Measurements from ENCODE around the gene TPRA1. TPM values are rescaled to one million over a fixed set of nuclear protein-coding genes. Genes with fewer than 3 reads are reported as not detected.

Gene TPRA1
- total RNA-seq, 2 experiments from 2014 or later: 7.5 to 7.8 TPM

GRCh38 chr3:127572186-127572585, 18.3 kb downstream of the TPRA1 start:
- Mint-ChIP-seq H3K36me3 (ENCODE audit: low read depth) (peaks cover 21% of the 10 kb centered on the region), H3K9me3 (no peaks in the 10 kb centered on the region), H3K27ac (no peak overlapping the region), H3K4me3 (no peak overlapping the region), H3K27me3 (no peaks in the 10 kb centered on the region), H3K4me1 (ENCODE audit: low read depth) (peaks cover 11% of the 10 kb centered on the region)
- CTCF ChIA-PET: no interaction called here
- intact Hi-C loops (cut with DNase I, micrococcal nuclease): no loop called here
- H3K4me1 ChIP-seq (ENCODE audit: insufficient read depth, low read length): peaks cover 12% of the 10 kb centered on the region
- TF ChIP-seq, protein P1, sequence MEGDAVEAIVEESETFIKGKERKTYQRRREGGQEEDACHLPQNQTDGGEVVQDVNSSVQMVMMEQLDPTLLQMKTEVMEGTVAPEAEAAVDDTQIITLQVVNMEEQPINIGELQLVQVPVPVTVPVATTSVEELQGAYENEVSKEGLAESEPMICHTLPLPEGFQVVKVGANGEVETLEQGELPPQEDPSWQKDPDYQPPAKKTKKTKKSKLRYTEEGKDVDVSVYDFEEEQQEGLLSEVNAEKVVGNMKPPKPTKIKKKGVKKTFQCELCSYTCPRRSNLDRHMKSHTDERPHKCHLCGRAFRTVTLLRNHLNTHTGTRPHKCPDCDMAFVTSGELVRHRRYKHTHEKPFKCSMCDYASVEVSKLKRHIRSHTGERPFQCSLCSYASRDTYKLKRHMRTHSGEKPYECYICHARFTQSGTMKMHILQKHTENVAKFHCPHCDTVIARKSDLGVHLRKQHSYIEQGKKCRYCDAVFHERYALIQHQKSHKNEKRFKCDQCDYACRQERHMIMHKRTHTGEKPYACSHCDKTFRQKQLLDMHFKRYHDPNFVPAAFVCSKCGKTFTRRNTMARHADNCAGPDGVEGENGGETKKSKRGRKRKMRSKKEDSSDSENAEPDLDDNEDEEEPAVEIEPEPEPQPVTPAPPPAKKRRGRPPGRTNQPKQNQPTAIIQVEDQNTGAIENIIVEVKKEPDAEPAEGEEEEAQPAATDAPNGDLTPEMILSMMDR (IDR thresholded peaks at IDR 0.05): no peak
- no peaks in the 10 kb centered on the region for H3K9me3 ChIP-seq (ENCODE audit: control insufficient read depth in 1 of 2, insufficient read depth in 1 of 2, low read length in 2 of 2)
- H3K27me3 ChIP-seq (ENCODE audit: control insufficient read depth in 1 of 2, insufficient read depth in 2 of 2, low read length in 2 of 2): no peaks in the 10 kb centered on the region
- H3K4me3 ChIP-seq (ENCODE audit: low read length): no peak overlapping the region
- DNase-seq: no peak
- POLR2A ChIA-PET: interaction anchor here (1.3 kb wide), 1 partner anchor 26 kb away, joined by 3 read pairs; the partner anchor contains the start of gene MCM2
- H3K27ac ChIP-seq (ENCODE audit: low read depth in 1 of 2, low read length in 2 of 2): no peak overlapping the region
- peaks cover 40% of the 10 kb centered on the region for H3K36me3 ChIP-seq (ENCODE audit: insufficient read depth, low read length)
- ATAC-seq (ENCODE audit: poor library complexity): no peak

GRCh38 chr3:127570520-127570919, 20.0 kb downstream of the TPRA1 start:
- no peaks in the 10 kb centered on the region for H3K9me3 ChIP-seq (ENCODE audit: control insufficient read depth in 1 of 2, insufficient read depth in 1 of 2, low read length in 2 of 2)
- CTCF ChIA-PET: no interaction called here
- Mint-ChIP-seq H3K27me3 (no peaks in the 10 kb centered on the region), H3K36me3 (ENCODE audit: low read depth) (peaks cover 21% of the 10 kb centered on the region), H3K4me1 (ENCODE audit: low read depth) (peaks cover 8% of the 10 kb centered on the region), H3K27ac (no peak overlapping the region), H3K9me3 (no peaks in the 10 kb centered on the region), H3K4me3 (no peak overlapping the region)
- H3K4me1 ChIP-seq (ENCODE audit: insufficient read depth, low read length): peaks cover 8% of the 10 kb centered on the region
- H3K27ac ChIP-seq (ENCODE audit: low read depth in 1 of 2, low read length in 2 of 2): no peak overlapping the region
- POLR2A ChIA-PET: no interaction called here
- no peak overlapping the region for H3K4me3 ChIP-seq (ENCODE audit: low read length)
- ATAC-seq (ENCODE audit: poor library complexity): no peak
- no peaks in the 10 kb centered on the region for H3K27me3 ChIP-seq (ENCODE audit: control insufficient read depth in 1 of 2, insufficient read depth in 2 of 2, low read length in 2 of 2)
- H3K36me3 ChIP-seq (ENCODE audit: insufficient read depth, low read length): peaks cover 38% of the 10 kb centered on the region
- no peak for DNase-seq
- TF ChIP-seq, protein P1 (IDR thresholded peaks at IDR 0.05): no peak
- intact Hi-C loops (cut with DNase I, micrococcal nuclease): no loop called here

- Mint-ChIP-seq H3K4me1 (ENCODE audit: low read depth) (no peaks in the 10 kb centered on the region), H3K36me3 (ENCODE audit: low read depth) (peaks cover 14% of the 10 kb centered on the region), H3K27ac (no peak overlapping the region), H3K4me3 (no peak overlapping the region), H3K27me3 (no peaks in the 10 kb centered on the region), H3K9me3 (no peaks in the 10 kb centered on the region)
- TF ChIP-seq, protein P1 (IDR thresholded peaks at IDR 0.05): no peak
- no peak for ATAC-seq (ENCODE audit: poor library complexity)
- H3K4me3 ChIP-seq (ENCODE audit: low read length): no peak overlapping the region
- no peaks in the 10 kb centered on the region for H3K9me3 ChIP-seq (ENCODE audit: control insufficient read depth in 1 of 2, insufficient read depth in 1 of 2, low read length in 2 of 2)
- no peaks in the 10 kb centered on the region for H3K4me1 ChIP-seq (ENCODE audit: insufficient read depth, low read length)
- intact Hi-C loops (cut with DNase I, micrococcal nuclease): no loop called here
- DNase-seq: no peak
- H3K36me3 ChIP-seq (ENCODE audit: insufficient read depth, low read length): peaks cover 33% of the 10 kb centered on the region
- POLR2A ChIA-PET: no interaction called here
- CTCF ChIA-PET: no interaction called here
- H3K27ac ChIP-seq (ENCODE audit: low read depth in 1 of 2, low read length in 2 of 2): no peak overlapping the region
- no peaks in the 10 kb centered on the region for H3K27me3 ChIP-seq (ENCODE audit: control insufficient read depth in 1 of 2, insufficient read depth in 2 of 2, low read length in 2 of 2)
Observed at GRCh38 chr3:127569160-127569559, 21.4 kb downstream of the TPRA1 start.

Measured in CD4-positive, alpha-beta T cell (primary cell).